Tibial nerve (tissue), 4 donors: ENCODE results near the gene YIF1B. TPM values are rescaled to one million over a fixed set of nuclear protein-coding genes. Genes with fewer than 3 reads are reported as not detected.
"Not testable (repeated sequence)": the region's sequence is repeated elsewhere in the genome, so short reads cannot be mapped to it uniquely, and the experiment has no call there.

Experiments
- DNase-seq, 2 donors: peaks; one replicate each; pipeline ENCODE4 v3.0.0-alpha.2; 2019; ENCODE audit warnings: low spot score in 2 of 2
- H3K27ac ChIP-seq, 4 donors: fragments of 200-600 bp; sonication (generic) in 3 of 4; one replicate each; pipeline ENCODE4 v1.5.1; 2017 to 2019; ENCODE audit warnings: mild to moderate bottlenecking in 1 of 4
- H3K27me3 ChIP-seq, 2 donors: fragments of 200-600 bp; sonication (generic) in 1 of 2; one replicate each; pipeline versions ENCODE4 v1.5.1 to v1.6.0; 2017 to 2019
- H3K36me3 ChIP-seq, 3 donors: fragments of 200-600 bp; sonication (generic); one replicate each; pipeline ENCODE4 v1.5.1; 2018 to 2019
- H3K4me1 ChIP-seq, 4 donors: fragments of 200-600 bp; sonication (generic) in 3 of 4; one replicate each; pipeline ENCODE4 v1.5.1; 2017 to 2019
- H3K4me3 ChIP-seq, 4 donors: fragments of 200-600 bp; sonication (generic) in 3 of 4; one replicate each; pipeline ENCODE4 v1.5.1; 2017 to 2019; ENCODE audit warnings: mild to moderate bottlenecking in 1 of 4, moderate library complexity in 1 of 4
- H3K9me3 ChIP-seq, 4 donors: fragments of 200-600 bp; sonication (generic) in 3 of 4; one replicate each; pipeline ENCODE4 v1.5.1; 2017 to 2019
- CTCF ChIP-seq, 5 experiments: fragments of 200-600 bp in 3 of 5; fragments of 450-650 bp in 2 of 5; sonication (generic) in 3 of 5; IDR thresholded peaks; one replicate each; pipeline ENCODE4 v1.5.1; 2016 to 2019; ENCODE audit warnings: antibody characterized with exemption in 5 of 5, mild to moderate bottlenecking in 3 of 5, moderate library complexity in 2 of 5
- EP300 ChIP-seq, 2 donors: sonication (generic); formaldehyde crosslinking; IDR thresholded peaks; one replicate each; pipeline ENCODE4 v1.6.1; 2017; ENCODE audit warnings: antibody characterized with exemption in 2 of 2, mild to moderate bottlenecking in 1 of 2
- POLR2A ChIP-seq, 2 donors: fragments of 450-650 bp; IDR thresholded peaks; one replicate each; pipeline ENCODE4 v1.6.1; 2017; ENCODE audit warnings: antibody characterized with exemption in 2 of 2, mild to moderate bottlenecking in 2 of 2, moderate library complexity in 2 of 2
- WGBS, 2 donors: methylation state at CpG; one replicate each; pipeline ENCODE4 v1.1.5; 2018; 5-methylcytosine and 5-hydroxymethylcytosine counted together
- total RNA-seq, 4 donors: library from RNA; depleted of rRNA; stranded (reverse); fragments of >200 nt; gene quantifications; one replicate each; pipeline ENCODE4 v1.1.0, GENCODE V29; 2016

Gene YIF1B
- total RNA-seq, 4 donors from 2014 or later: 30.8 to 57.3 (median 46.0) TPM

DNA sequence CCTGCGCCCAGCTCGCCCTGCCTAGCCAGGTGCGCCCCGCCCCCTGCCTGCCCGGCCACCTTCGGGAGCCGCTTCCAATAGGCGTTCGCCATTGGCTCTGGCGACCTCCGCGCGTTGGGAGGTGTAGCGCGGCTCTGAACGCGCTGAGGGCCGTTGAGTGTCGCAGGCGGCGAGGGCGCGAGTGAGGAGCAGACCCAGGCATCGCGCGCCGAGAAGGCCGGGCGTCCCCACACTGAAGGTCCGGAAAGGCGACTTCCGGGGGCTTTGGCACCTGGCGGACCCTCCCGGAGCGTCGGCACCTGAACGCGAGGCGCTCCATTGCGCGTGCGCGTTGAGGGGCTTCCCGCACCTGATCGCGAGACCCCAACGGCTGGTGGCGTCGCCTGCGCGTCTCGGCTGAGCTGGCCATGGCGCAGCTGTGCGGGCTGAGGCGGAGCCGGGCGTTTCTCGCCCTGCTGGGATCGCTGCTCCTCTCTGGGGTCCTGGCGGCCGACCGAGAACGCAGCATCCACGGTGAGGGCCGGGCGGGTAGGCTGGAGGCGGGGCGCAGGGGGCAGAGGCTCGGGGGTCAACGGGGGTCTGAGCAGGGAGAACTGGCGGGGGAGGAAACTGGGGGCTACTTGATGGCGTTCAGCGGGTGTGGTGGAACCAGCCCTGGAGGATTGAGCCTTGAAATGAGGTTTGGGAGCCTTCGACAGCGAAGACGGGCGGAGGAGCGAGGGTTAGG, 51.1 kb downstream of the YIF1B start, which contains the start of gene SPINT2:
SPINT2 (plus strand) TSS at position 88 of the 727 bp plus-strand sequence; CDS start at position 408, 320 bp downstream.
- H3K36me3 ChIP-seq: no peaks in the 10 kb centered on the region
- peak within 1 kb of the TSS in 3 of 4 donors; percentile 82 to 93 (median 86) for H3K27ac ChIP-seq
- WGBS, 2 donors: 23 to 32% methylated on average over 18 to 25 of the region's 78 CpGs
- H3K4me1 ChIP-seq: peaks cover 0 to 41% (median 8%) of the 10 kb centered on the region in 4 donors
- no peaks in the 10 kb centered on the region for H3K9me3 ChIP-seq
- peak within 1 kb of the TSS; percentile 25 to 75 (median 69) for H3K4me3 ChIP-seq
- no peak for TF ChIP-seq EP300 (IDR thresholded peaks at IDR 0.05)
- TF ChIP-seq POLR2A (IDR thresholded peaks at IDR 0.05): no peak
- no peak for TF ChIP-seq CTCF (IDR thresholded peaks at IDR 0.05)
- peaks cover 0 to 7% of the 10 kb centered on the region in 2 donors for H3K27me3 ChIP-seq
- no peak for DNase-seq

DNA sequence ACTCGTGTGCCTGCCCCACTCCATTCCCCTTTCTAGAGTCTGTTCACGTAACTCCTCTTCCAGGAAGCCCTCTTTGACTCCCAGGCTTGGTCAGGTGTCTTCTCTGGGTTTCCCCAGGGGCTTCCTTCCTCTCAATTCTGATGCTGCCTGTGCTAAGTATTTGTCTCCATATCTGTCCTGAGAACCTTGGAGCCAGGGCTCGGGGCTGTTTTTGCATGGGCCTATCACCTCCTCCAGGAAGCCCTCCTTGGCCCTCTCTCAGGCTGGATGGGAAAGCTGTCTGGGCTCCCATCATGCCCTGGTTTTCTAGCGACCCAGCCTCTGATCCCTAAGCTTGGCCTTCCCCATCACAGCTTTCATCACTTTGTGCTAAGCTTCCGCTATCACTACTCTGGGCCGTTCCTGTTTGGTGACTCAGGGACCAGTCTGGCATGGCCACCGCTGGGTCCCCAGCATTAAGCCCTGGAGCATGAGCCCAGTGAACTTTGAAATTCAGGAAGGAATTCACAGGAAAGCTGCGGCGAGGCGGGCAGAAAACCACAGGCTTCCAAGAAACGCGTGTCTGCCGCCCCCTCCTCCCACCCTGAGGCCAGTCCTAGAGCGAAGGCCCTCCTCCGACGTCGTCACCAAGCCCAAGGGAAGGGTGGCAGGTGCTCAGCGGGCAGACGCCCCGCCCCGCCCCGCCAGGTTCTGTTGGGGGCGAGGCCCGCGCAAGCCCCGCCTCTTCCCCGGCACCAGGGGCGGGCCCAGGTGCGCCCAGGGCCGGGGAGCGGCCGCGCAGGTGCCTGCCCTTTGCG, 51.9 kb downstream of the YIF1B start:
- no peak for TF ChIP-seq EP300 (IDR thresholded peaks at IDR 0.05)
- no peak for TF ChIP-seq POLR2A (IDR thresholded peaks at IDR 0.05)
- TF ChIP-seq CTCF (IDR thresholded peaks at IDR 0.05): no peak
- WGBS, 2 donors: 24 to 28% methylated on average over 13 of the region's 34 CpGs
- peak overlapping the region in 3 of 4 donors; percentile 82 to 93 (median 86) for H3K27ac ChIP-seq
- H3K4me1 ChIP-seq: peaks cover 0 to 41% (median 8%) of the 10 kb centered on the region in 4 donors
- DNase-seq: no peak
- H3K9me3 ChIP-seq: no peaks in the 10 kb centered on the region
- H3K27me3 ChIP-seq: peaks cover 0 to 7% of the 10 kb centered on the region in 2 donors
- no peaks in the 10 kb centered on the region for H3K36me3 ChIP-seq
- H3K4me3 ChIP-seq: peak overlapping the region; percentile 25 to 75 (median 69)

- Histone ChIP-seq H3K36me3 (no peaks in the 10 kb centered on the region), H3K9me3 (no peaks in the 10 kb centered on the region), H3K27ac (no peak overlapping the region), H3K4me1 (peaks cover 0 to 33% (median 8%) of the 10 kb centered on the region in 4 donors), H3K4me3 (no peak overlapping the region), H3K27me3 (peaks cover 0 to 7% of the 10 kb centered on the region in 2 donors)
- 88 to 91% methylated on average over 7 of the region's 7 CpGs for WGBS, 2 donors
- no peak for TF ChIP-seq CTCF (IDR thresholded peaks at IDR 0.05)
- DNase-seq: no peak
Measured at GRCh38 chr19:38262585-38263268, 53.0 kb downstream of the YIF1B start.

DNA sequence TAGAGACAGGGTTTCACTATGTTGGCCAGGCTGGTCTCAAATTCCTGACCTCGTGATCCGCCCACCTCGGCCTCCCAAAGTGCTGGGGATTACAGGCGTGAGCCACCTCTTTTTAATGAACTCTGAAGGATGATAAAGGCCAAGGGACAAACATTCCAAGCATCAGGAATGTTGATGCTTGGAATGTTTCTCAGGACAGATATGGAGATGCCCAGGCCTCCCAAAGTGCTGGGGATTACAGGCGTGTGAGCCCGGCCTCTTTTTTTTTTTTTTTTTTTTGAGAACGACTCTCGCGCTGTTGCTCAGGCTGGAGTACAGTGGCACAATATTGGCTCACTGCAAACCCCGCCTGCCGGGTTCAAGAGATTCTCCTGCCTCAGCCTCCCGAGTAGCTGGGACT, 53.8 kb downstream of the YIF1B start:
- DNase-seq, H3K27ac ChIP-seq, H3K9me3 ChIP-seq, H3K36me3 ChIP-seq, H3K4me3 ChIP-seq: not testable (repeated sequence)
- WGBS, 2 donors: 92% methylated on average over 12 of the region's 12 CpGs
- Histone ChIP-seq H3K4me1 (peaks cover 0 to 26% (median 8%) of the 10 kb centered on the region in 4 donors), H3K27me3 (peaks cover 0 to 13% of the 10 kb centered on the region in 2 donors)

- Histone ChIP-seq H3K9me3 (no peaks in the 10 kb centered on the region), H3K27ac (peak overlapping the region in 3 of 4 donors; percentile 62 to 72 (median 71)), H3K4me1 (peaks cover 0 to 40% (median 22%) of the 10 kb centered on the region in 4 donors), H3K36me3 (no peaks in the 10 kb centered on the region), H3K27me3 (peaks cover 0 to 23% of the 10 kb centered on the region in 2 donors), H3K4me3 (peak overlapping the region; percentile 26 to 60 (median 40))
- WGBS, 2 donors: 42 to 51% methylated on average over 15 to 17 of the region's 17 CpGs
- DNase-seq: no peak
- TF ChIP-seq EP300 (IDR thresholded peaks at IDR 0.05) (no peak), CTCF (IDR thresholded peaks at IDR 0.05) (no peak), POLR2A (IDR thresholded peaks at IDR 0.05) (no peak)
Measured at GRCh38 chr19:38255383-38256014, 60.2 kb downstream of the YIF1B start.
